ENCODE measurements around the gene ADAMTSL1.

Gene ADAMTSL1

DNA sequence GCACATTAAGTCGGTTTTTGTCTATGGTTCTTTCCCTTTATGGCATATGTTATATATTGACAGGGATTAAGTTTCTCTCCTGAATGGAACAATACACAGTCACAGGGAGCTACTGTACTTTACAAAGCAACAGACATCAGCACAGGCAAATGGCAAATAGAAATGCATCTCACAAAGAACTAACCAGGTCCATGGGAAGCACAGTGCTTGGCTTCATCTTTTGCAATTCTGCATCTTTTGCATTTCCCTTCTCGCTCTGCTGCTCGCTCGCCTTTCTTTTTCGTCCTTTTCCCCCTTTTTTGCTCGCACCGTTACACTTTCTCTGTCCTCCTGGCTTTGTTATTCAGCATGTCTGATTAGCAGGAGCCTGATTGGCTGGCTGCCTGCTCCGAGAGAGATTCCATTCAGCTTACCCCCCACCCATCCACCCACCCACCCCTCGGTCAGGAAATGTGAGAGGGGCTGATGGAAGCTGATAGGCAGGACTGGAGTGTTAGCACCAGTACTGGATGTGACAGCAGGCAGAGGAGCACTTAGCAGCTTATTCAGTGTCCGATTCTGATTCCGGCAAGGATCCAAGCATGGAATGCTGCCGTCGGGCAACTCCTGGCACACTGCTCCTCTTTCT, at the start of gene ADAMTSL1:
ADAMTSL1 (plus strand) TSS at position 502 of the 628 bp plus-strand sequence; CDS start at position 582, 80 bp downstream.
- DNase-seq: no peak

DNA sequence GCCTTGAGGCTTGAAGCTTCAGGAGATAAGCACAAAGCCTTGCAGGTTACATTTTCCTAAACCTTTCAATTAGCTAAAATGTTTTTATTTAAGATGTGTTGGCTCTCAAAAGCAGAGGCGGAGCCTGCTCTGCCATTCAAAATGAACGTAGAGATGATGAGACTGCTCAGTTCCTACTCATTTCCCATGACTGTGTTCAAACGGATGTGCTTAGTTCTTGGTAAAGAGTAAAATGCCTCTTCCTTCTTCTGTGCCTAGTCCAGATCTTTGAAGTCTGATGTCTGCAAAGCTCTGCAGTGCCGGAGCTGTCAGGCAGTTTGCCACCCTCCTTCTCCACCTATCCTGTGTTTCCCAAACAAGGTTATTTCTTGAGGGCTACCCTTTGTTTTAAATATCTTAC, 46.3 kb upstream of the ADAMTSL1 start:
- DNase-seq: no peak

- no peak for DNase-seq
These were observed 45.3 kb upstream of the ADAMTSL1 start for GRCh38 chr9:18428661-18429060.

DNA sequence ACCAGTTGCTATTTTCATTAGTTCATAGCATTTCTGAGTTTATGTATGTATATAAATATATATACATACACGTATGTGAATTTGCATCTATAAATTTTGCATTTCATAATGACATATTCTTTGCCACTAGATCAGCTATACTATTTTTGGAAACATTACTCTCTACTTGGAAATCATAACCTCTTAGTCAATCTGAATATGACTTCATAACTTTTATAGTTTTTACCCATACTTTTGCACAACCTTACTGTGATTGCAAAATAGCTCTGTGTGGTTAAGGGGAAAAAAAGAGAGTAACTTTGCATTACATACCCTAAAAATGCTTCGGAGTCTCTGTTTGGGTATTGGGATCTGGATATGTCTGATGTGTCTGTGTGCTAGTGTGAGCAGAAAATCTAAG, 44.9 kb upstream of the ADAMTSL1 start:
- no peak for DNase-seq

GRCh38 chr9:18433620-18434019, 40.3 kb upstream of the ADAMTSL1 start:
- DNase-seq: no peak

GRCh38 chr9:18437315-18438201, 36.4 kb upstream of the ADAMTSL1 start:
- no peak for DNase-seq

- no peak for DNase-seq
These were observed 35.5 kb upstream of the ADAMTSL1 start for GRCh38 chr9:18438300-18438925.

- no peak for DNase-seq
These were observed 35.0 kb upstream of the ADAMTSL1 start for GRCh38 chr9:18438951-18439350.

DNA sequence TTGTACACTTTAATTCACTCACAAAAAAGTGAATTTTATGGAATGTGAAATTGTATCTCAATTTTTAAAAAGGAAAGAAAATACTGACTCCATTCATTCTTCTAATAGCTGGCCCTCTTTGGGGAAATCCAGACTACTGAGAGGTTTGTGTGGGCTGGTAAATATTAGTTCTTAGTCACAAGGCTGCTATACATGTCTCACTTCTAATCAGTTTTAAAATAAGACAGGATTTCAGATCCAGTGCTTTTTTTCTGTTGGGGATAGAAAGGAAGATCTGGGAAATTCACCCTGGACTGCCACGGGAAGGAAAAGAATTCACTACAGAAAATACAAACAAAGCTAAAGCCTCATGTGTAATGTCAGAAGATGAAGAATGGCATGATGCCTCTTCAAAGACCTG, 32.7 kb upstream of the ADAMTSL1 start:
- DNase-seq: no peak

DNA sequence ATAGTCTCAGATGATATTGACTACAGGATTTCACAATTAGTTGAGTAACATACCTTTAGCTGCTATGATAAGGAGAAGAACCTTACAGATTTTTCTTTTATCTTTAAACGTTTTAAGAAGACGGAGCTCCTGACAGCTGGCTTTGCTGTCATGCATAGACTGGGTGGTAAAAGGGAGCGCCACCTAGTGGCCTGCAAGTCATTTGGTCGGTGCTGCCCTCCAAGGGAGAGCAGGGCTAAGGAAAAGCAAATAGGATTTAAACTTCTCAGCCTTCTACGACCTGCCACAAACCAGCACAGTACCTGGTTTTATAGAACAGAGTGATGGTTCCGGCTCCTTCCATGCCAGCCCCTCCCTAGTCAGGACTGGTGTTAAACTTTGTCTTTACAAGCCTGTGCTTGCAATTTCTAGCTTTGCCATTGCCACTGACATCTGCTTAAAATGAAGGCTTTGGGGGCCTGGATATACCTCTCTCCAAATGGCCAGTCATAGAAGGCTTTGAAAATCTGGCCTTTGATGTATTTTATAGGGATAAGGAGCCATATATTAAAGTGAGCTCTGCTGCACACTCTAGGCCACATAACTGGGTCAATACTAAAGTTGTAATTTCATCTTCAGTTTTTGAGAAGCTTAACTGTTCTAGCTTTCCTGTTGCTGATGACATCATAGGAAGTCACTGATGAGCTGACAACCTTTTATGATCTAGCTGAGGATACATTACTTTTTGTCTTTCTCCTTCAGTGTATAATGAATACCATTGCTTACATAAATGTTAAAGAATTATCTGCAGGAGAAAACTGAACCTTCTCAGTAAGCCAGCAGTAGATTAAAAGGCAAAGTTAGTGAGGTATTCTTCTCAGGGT, 31.1 kb upstream of the ADAMTSL1 start:
- peak; percentile 48 to 57 for DNase-seq

GRCh38 chr9:18447131-18447530, 26.8 kb upstream of the ADAMTSL1 start:
- no peak for DNase-seq

DNA sequence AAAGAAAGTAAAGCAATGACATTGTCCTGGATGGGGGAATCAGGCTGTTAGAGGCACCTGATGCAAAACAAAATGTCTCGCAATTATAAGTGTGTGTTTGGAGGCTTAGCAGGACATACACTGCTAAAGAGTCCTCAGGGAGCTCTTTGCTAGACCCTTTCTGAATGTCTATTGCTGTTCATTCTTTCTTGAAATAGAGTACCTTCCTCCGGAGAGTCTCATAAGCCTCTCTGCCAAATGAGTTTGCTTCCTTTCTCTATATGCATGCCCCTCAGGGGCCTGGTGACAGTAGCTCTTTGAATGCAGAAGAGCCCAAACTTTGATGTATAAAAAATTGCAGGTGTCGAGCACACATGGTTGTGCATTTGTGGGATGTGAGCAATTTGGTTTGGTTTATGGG, 26.4 kb upstream of the ADAMTSL1 start:
- DNase-seq: no peak

- no peak for DNase-seq
These were observed 25.9 kb upstream of the ADAMTSL1 start for GRCh38 chr9:18448101-18448500.

DNA sequence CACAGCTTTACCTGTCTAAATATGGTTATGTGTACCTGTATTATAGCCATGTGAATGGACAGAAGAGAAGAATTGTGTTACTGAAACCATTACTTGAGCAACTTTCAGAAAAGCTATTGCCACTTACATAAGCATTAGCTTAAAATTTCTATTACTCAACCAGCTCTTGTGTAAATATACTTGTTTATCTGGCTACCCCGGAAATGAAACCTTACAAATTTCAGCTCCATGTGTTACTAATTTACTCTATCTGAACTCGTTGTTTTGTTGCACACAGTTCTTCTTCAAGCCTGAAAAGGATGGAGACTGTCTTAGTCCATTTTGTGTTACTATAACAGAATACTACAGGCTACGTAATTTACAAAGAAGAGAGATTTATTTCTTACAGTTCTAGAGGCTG, 22.5 kb upstream of the ADAMTSL1 start:
- DNase-seq: no peak

GRCh38 chr9:18452276-18452675, 21.7 kb upstream of the ADAMTSL1 start:
- DNase-seq: no peak

GRCh38 chr9:18456624-18457237, 17.2 kb upstream of the ADAMTSL1 start:
- no peak for DNase-seq

GRCh38 chr9:18457510-18457909, 16.4 kb upstream of the ADAMTSL1 start:
- DNase-seq: no peak

DNA sequence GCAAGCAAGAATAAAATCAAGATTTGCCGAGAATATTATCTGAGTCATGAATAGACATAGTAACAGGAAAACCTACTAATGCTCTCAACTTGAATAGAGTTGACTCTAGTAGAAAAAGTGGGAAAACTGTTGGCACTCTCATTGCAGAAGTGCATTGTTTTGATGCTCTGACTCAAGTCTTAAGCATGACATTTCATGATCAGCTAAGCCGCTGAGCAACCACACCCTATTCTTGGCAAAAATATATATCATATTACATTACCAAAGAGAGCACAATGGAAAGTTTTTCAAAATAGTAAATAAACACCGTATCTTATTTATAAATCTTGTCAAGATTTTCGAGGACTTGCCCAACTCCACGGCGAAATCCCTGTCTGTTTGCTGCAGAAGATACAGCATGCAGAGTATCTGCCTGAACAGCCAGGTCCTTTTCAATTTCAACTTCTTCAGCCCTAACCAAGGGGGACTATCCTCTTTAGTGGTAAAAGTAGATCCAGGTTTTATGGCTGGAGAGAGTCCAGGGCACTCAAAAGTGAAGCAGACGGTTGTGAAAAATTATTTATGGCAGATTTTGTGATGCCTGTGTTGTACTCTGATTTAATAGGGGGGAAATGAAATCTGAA, 13.9 kb upstream of the ADAMTSL1 start:
- DNase-seq: no peak

GRCh38 chr9:18461496-18461895, 12.5 kb upstream of the ADAMTSL1 start:
- no peak for DNase-seq

DNA sequence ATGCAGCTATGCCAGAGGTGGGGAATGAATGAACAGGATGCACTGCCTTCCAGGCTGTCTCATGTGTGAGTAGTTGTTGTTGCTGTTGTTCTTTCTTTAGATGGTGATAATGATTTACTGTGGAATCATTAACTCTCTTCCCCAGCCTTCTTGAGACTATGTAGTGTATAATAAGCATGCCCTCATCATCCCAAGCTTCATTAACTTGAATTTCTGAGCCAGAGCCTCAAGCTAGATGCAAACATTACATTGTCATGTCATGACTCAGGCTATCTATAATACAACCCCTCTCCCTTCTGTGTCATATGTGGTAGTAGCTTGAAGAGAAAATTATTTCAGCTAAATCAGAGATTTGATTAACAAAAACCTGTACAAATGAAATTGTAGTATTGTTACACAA, 10.0 kb upstream of the ADAMTSL1 start:
- DNase-seq: no peak

- no peak for DNase-seq
These were observed 7.9 kb upstream of the ADAMTSL1 start for GRCh38 chr9:18466101-18466500.

DNA sequence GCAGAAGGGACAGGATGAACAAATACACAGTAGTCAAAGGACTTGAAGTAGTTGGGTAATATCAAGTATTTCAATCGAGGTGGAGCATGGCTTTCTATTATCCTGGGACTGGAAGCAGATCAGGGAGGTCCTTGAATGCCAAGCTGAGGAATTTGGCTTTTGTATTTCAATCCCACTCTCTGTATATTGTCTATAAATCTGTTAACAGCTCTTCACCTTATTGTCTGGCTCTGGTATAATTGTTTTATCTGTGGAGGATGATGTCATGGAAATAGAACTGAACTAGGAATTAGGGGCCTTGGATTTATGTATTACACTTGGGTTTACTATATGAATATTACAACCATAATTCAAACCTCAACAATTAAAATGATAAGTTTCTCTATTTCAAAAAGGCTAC, 6.3 kb upstream of the ADAMTSL1 start:
- no peak for DNase-seq
